Mesothelial cell of epicardium (in vitro differentiated cells): ENCODE data around the gene ABCA7. TPM values are rescaled to one million over a fixed set of nuclear protein-coding genes. Genes with fewer than 3 reads are reported as not detected.

Experiments used
- DNase-seq, 2 experiments: peaks; one replicate each; pipeline ENCODE4 v3.0.0; 2021; ENCODE audit warnings: low spot score in 2 of 2; ENCODE audit not compliant: unreplicated experiment in 2 of 2
- H3K27ac Mint-ChIP-seq: 2 replicates; pipeline ENCODE4 v1.8.0; 2021; ENCODE audit warnings: mixed read lengths
- H3K27me3 Mint-ChIP-seq: 2 replicates; pipeline ENCODE4 v1.8.0; 2021; ENCODE audit warnings: low read depth, mixed read lengths
- H3K36me3 Mint-ChIP-seq: 2 replicates; pipeline ENCODE4 v1.8.0; 2021; ENCODE audit warnings: mixed read lengths
- H3K4me1 Mint-ChIP-seq: 2 replicates; pipeline ENCODE4 v1.8.0; 2021; ENCODE audit warnings: mixed read lengths
- H3K4me3 Mint-ChIP-seq: 2 replicates; pipeline ENCODE4 v1.8.0; 2021; ENCODE audit warnings: mild to moderate bottlenecking, moderate library complexity, mixed read lengths
- H3K9me3 Mint-ChIP-seq: 2 replicates; pipeline ENCODE4 v1.8.0; 2021; ENCODE audit warnings: mixed read lengths
- total RNA-seq: library from RNA; stranded (reverse); gene quantifications from 3 replicates; pipeline ENCODE4 v1.2.1, GENCODE V29; 2021
- TF ChIP-seq, protein P1 (sequence below): fragments of 200-600 bp; sonication (generic); IDR thresholded peaks from one replicate; pipeline ENCODE4 v1.5.0; 2021; ENCODE audit warnings: antibody characterized with exemption; ENCODE audit not compliant: unreplicated experiment

Gene ABCA7
- total RNA-seq, 1 donor from 2014 or later: 22.5 TPM

- TF ChIP-seq, protein P1, sequence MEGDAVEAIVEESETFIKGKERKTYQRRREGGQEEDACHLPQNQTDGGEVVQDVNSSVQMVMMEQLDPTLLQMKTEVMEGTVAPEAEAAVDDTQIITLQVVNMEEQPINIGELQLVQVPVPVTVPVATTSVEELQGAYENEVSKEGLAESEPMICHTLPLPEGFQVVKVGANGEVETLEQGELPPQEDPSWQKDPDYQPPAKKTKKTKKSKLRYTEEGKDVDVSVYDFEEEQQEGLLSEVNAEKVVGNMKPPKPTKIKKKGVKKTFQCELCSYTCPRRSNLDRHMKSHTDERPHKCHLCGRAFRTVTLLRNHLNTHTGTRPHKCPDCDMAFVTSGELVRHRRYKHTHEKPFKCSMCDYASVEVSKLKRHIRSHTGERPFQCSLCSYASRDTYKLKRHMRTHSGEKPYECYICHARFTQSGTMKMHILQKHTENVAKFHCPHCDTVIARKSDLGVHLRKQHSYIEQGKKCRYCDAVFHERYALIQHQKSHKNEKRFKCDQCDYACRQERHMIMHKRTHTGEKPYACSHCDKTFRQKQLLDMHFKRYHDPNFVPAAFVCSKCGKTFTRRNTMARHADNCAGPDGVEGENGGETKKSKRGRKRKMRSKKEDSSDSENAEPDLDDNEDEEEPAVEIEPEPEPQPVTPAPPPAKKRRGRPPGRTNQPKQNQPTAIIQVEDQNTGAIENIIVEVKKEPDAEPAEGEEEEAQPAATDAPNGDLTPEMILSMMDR: no peak
- Mint-ChIP-seq H3K9me3 (no peaks in the 10 kb centered on the region), H3K36me3 (peaks cover 5% of the 10 kb centered on the region), H3K27ac (no peak overlapping the region), H3K4me1 (peaks cover 20% of the 10 kb centered on the region), H3K4me3 (no peak overlapping the region), H3K27me3 (no peaks in the 10 kb centered on the region)
- DNase-seq: no peak
These were observed 51.8 kb downstream of the ABCA7 start for GRCh38 chr19:1091544-1092175.

- Mint-ChIP-seq H3K36me3 (no peaks in the 10 kb centered on the region), H3K4me1 (peaks cover 20% of the 10 kb centered on the region), H3K4me3 (peak overlapping the region; percentile 90), H3K27me3 (no peaks in the 10 kb centered on the region), H3K9me3 (no peaks in the 10 kb centered on the region), H3K27ac (no peak overlapping the region)
- DNase-seq: no peak
- TF ChIP-seq, protein P1: no peak
These were observed 53.4 kb downstream of the ABCA7 start for GRCh38 chr19:1093330-1093729.

DNA sequence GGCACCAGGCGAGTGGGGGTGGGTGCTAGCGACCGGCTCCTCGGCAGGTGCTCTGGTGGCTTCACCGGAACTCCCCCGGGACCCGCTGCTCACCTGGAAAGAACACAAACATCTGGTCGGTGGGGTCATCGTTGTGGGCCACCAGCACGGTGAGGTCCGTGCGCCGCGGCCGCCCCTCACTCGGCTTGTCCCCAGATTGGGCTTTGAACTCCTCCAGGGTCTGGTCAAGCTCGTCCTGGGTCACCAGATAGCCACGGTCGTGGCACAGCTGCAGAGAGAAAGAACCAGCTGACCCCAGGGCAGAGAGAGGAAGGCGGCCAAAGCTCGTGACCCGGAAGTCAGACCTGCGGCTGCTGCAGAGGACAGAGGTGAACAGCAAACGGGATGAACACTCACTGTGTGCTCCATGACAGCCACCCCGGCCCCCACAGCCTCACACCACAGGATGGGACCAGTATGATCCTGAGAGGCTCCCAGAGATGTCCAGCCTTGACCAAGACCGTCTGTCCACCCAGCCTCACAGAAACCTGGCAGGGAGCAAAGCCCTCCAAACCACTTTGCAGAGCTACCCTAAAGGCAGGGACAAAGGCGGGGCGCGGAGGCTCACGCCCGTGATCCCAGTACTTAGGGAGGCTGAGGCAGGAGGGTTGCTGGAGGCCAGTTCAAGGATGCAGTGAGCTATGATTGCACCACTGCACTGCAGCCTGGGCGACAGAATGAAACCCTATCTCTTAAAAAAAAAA lies 54.1 kb downstream of the ABCA7 start:
- DNase-seq: no peak
- peaks cover 20% of the 10 kb centered on the region for H3K4me1 Mint-ChIP-seq
- peak overlapping the region; percentile 92 for H3K27ac Mint-ChIP-seq
- H3K36me3 Mint-ChIP-seq: no peaks in the 10 kb centered on the region
- no peaks in the 10 kb centered on the region for H3K27me3 Mint-ChIP-seq
- TF ChIP-seq, protein P1: no peak
- peak overlapping the region; percentile 90 for H3K4me3 Mint-ChIP-seq
- H3K9me3 Mint-ChIP-seq: no peaks in the 10 kb centered on the region

DNA sequence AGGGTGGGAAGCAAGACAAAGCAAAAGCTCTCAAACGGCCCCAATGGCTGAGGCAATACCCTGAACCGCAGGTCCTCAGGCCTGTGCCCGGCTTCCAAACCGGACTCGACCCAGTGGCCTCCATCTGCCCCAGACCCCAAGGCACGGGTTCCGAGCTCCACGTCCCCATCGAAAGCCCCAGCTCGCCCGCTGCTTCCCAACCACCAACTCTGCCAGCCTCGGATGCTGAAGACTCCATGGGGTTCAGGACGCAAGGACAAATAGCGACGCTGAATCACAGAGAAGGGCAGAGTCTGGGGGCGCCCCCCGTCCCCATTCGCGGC lies 54.7 kb downstream of the ABCA7 start:
- Mint-ChIP-seq H3K27ac (peak overlapping the region; percentile 92), H3K9me3 (no peaks in the 10 kb centered on the region), H3K4me1 (peaks cover 20% of the 10 kb centered on the region), H3K27me3 (no peaks in the 10 kb centered on the region), H3K4me3 (peak overlapping the region; percentile 90), H3K36me3 (no peaks in the 10 kb centered on the region)
- TF ChIP-seq, protein P1: no peak
- DNase-seq: no peak

DNA sequence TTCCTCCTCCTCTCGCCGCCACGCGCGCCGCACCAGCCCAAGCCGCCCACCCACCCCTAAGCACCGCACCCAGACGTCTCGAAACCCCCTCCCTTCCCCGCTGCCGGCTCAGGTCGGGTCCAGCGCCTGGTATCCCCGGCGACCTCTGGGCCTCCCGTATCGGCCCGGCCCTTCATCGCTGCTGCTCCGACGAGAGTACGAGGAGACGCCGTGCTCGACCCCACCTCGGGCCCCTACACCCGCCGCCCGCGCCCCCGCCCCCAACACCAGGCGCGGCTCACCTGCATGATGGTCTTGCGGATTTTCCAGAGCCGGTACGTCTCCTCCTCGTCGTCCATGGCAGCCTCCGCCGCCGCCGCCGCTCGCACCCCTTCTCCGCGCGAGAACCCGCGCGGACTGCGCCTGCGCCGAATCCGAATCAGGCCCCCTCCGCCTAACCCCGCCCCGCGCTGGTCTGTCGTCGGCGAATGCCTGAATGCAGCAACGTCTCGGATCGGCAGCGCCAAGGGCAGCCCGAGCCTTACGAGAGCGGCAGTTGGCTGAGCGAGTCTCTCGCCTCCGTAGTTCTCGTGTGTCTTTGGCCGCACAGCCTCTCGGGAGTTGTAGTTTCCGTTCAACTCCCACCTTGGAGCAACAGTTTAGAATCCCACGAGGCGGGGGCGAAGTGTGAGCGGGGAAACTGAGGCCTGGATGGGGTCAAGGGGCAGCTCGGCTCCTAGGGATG lies 55.2 kb downstream of the ABCA7 start, which contains the start of gene POLR2E:
TSS of gene POLR2E (minus strand) at position 398 of the 724 bp plus-strand sequence. CDS start at position 338, 60 bp downstream.
- Mint-ChIP-seq H3K27ac (peak within 1 kb of the TSS; percentile 92), H3K9me3 (no peaks in the 10 kb centered on the region), H3K4me3 (peak within 1 kb of the TSS; percentile 90), H3K36me3 (no peaks in the 10 kb centered on the region), H3K27me3 (no peaks in the 10 kb centered on the region), H3K4me1 (peaks cover 20% of the 10 kb centered on the region)
- peak; percentile 99 for DNase-seq
- TF ChIP-seq, protein P1: no peak
